Measurements from ENCODE around the gene GPR152.
A peak's percentile ranks its signal among the peaks of the same experiment; 100 is the strongest.

GPR152 gene

GRCh38 chr11:67470337-67471002, 17.9 kb upstream of the GPR152 start:
- TF ChIP-seq, protein P1, sequence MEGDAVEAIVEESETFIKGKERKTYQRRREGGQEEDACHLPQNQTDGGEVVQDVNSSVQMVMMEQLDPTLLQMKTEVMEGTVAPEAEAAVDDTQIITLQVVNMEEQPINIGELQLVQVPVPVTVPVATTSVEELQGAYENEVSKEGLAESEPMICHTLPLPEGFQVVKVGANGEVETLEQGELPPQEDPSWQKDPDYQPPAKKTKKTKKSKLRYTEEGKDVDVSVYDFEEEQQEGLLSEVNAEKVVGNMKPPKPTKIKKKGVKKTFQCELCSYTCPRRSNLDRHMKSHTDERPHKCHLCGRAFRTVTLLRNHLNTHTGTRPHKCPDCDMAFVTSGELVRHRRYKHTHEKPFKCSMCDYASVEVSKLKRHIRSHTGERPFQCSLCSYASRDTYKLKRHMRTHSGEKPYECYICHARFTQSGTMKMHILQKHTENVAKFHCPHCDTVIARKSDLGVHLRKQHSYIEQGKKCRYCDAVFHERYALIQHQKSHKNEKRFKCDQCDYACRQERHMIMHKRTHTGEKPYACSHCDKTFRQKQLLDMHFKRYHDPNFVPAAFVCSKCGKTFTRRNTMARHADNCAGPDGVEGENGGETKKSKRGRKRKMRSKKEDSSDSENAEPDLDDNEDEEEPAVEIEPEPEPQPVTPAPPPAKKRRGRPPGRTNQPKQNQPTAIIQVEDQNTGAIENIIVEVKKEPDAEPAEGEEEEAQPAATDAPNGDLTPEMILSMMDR (IDR thresholded peaks at IDR 0.05; ENCODE audit: low read depth, low read length), result no peak
- no peak overlapping the region for H3K4me3 ChIP-seq (ENCODE audit: low read depth, low read length)

DNA sequence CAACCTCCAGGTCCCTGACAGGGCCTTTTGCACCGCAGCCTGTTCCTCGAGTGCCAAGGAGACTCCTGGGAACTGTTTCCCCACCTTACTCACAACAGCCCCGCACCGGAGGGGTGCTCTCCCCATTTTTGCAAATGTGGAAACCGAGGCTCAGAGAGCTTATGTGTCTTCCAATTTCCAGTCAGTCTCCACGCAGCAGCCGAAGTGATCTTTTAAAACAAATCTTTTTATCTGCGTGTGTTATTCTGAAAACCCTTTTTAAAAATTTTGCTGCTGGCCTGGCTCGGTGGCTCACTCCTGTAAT, 16.9 kb upstream of the GPR152 start:
- TF ChIP-seq, protein P1 (IDR thresholded peaks at IDR 0.05; ENCODE audit: low read depth, low read length), result no peak
- H3K4me3 ChIP-seq (ENCODE audit: low read depth, low read length), result peak overlapping the region; percentile 56

DNA sequence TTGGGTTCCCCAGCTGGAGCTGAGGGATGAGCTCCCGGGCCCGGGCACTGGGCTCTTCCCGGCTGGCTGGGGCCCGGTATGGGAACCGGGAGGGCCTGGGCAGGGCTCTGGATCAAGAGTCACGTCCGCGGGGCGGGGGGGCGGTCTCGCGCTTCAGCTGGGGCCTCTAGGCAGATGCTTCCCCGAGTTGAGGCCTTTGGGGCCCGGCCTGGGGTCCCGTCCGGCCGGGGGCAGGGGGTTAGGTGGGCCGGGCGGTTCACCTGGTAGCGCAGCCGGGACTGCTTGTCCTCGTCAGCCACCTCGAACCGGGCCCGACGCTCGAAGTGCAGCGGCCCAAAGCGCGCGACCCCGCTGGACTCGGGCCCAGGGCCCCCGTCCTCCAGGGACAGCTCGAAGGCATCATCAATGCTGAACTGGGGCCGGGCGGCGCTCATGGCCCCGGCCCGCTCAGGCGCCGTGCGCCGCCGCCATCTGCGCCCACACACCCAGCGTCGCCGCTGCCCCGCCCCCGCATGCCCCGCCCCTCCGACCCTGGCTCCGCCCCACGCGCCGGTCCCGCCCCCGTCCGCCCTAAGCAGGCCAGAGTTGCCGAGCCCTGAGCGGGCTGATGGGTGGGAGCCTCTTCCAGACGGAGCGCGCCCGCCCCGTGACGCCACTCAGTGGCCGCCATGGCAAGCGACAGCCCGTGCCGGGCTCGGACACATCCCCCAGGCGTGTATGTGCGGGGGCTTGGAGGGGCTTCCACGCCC, 16.4 kb upstream of the GPR152 start, which contains the start of gene TMEM134:
TMEM134 (minus strand) TSS at position 493 of the 749 bp plus-strand sequence; CDS start at position 434, 59 bp downstream.
- TF ChIP-seq, protein P1 (IDR thresholded peaks at IDR 0.05; ENCODE audit: low read depth, low read length), result 0 out of 2 replicates have a peak, but pooled peaks have one; percentile 4
- peak within 1 kb of the TSS; percentile 81 for H3K4me3 ChIP-seq (ENCODE audit: low read depth, low read length)

- TF ChIP-seq, protein P1 (IDR thresholded peaks at IDR 0.05; ENCODE audit: low read depth, low read length), result no peak
- peak overlapping the region; percentile 81 for H3K4me3 ChIP-seq (ENCODE audit: low read depth, low read length)
Measured at GRCh38 chr11:67468456-67468758, 15.9 kb upstream of the GPR152 start.

GRCh38 chr11:67468056-67468455, 15.5 kb upstream of the GPR152 start:
- TF ChIP-seq, protein P1 (IDR thresholded peaks at IDR 0.05; ENCODE audit: low read depth, low read length), result no peak
- peak overlapping the region; percentile 81 for H3K4me3 ChIP-seq (ENCODE audit: low read depth, low read length)

DNA sequence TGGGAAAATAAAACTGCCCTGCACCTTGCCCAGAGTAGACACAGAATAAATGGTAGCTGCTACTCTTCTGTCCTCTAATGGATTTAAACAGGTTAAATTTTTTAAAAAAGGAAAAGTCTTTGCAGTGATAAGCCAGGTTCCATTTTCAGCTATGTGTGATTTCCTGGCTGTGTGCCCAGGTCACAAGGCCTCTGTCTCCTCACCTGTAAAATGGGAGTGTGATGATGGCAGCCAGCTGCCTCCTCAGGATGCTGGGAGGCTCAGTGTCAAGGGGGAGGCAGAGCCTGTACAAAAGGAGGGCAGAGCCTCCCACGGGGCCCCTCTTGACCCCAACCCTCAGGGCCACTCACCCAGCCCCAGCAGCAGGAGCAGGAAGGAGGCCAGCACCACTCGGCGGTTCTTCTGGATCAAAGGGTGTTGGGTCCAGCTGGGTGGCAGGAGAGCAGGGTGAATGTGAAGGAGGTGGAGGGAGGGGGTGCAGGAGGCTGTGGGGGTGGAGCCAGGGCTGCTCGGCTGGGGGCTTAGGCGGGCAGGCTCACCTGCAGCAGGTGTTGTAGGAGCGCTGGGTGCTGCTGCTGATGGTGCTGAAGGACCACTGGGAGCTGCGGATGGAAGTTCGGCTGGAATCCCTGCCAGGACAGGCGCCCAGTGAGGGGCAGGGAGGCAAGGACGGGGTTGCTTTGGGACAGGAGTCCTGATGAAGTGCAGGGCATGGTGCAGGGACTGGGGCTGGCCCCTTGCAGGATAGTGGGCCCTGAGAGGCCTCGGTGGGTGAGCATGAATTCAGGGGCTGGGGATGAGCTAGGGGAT, 14.6 kb upstream of the GPR152 start:
- no peak overlapping the region for H3K4me3 ChIP-seq (ENCODE audit: low read depth, low read length)
- TF ChIP-seq, protein P1 (IDR thresholded peaks at IDR 0.05; ENCODE audit: low read depth, low read length), result no peak
